ENCODE results near the gene DDX6. TPM values are rescaled to one million over a fixed set of nuclear protein-coding genes. Genes with fewer than 3 reads are reported as not detected.

The DDX6 gene
- total and polyA plus RNA-seq, 2 of the 8 experiments (the other 6 are each of a cell fraction or from before 2014, with no cell fraction given): 29.8 to 181 TPM

DNA sequence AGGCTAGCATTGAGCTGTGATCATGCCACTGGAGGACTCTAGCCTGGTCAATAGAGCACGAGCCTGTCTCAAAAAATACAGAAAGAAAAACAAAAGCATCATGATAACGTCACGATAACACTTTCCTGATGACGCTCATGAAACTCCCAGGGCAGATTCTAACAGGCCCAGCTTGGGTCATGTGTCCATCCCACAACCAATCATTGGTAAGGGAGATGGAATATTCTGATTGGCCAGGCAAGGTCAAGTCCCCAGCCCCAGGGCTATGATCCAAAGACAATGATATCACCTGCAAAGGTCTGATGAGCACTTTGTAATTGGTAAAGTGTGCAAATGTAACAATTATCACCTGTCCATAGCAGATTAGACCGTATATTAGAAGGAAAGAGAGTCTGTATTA is 21.5 kb upstream of the DDX6 start:
- Histone ChIP-seq H3K18ac (ENCODE audit: extremely low read depth, low read length) (no peak overlapping the region), H2BK120ac (replicated peaks; ENCODE audit: low read depth, low read length) (no peak overlapping the region), H4K20me1 (replicated peaks in 1 of 2; ENCODE audit: control insufficient read depth in 1 of 2, insufficient read depth in 2 of 2, low read length in 2 of 2) (no peaks in the 10 kb centered on the region), H4K5ac (ENCODE audit: insufficient read length, low read depth, low read length) (no peak overlapping the region), H3K36me3 (ENCODE audit: control insufficient read depth in 2 of 4, insufficient read depth in 4 of 4, low read length in 3 of 4) (no peaks in the 10 kb centered on the region), H3K9ac (replicated peaks in 1 of 4; ENCODE audit: extremely low read depth in 1 of 4, low read depth in 3 of 4, low read length in 3 of 4) (no peak overlapping the region), H3K4me1 (replicated peaks in 1 of 4; ENCODE audit: control insufficient read depth in 3 of 4, insufficient read depth in 4 of 4, low read length in 3 of 4) (no peaks in the 10 kb centered on the region), H3K23ac (ENCODE audit: insufficient read length) (no peak overlapping the region), H3K79me1 (ENCODE audit: low read depth, low read length) (no peaks in the 10 kb centered on the region), H3K23me2 (ENCODE audit: low read depth, low read length) (no peaks in the 10 kb centered on the region), H4K8ac (ENCODE audit: extremely low read depth, insufficient read depth, low read length) (no peak overlapping the region), H2AFZ (ENCODE audit: low read length) (no peak overlapping the region), H3K4me3 (ENCODE audit: extremely low read depth in 1 of 4, insufficient read depth in 2 of 4, low read depth in 3 of 4, low read length in 4 of 4) (no peak overlapping the region), H2BK15ac (ENCODE audit: low read length) (no peak overlapping the region), H4K91ac (replicated peaks; ENCODE audit: insufficient read length, low read length) (no peak overlapping the region), H2BK5ac (ENCODE audit: low read depth, low read length) (no peak overlapping the region), H3K27me3 (replicated peaks in 1 of 4; ENCODE audit: control insufficient read depth in 3 of 4, extremely low read depth in 1 of 4, insufficient read depth in 3 of 4, low read length in 3 of 4) (no peaks in the 10 kb centered on the region), H3K14ac (ENCODE audit: insufficient read length) (no peak overlapping the region), H2BK12ac (ENCODE audit: low read depth, low read length) (no peak overlapping the region), H3K27ac (ENCODE audit: low read depth, low read length) (no peak overlapping the region), H3K79me2 (ENCODE audit: control insufficient read depth in 1 of 2, insufficient read depth in 2 of 2, low read length in 2 of 2) (no peaks in the 10 kb centered on the region), H3K4ac (replicated peaks; ENCODE audit: insufficient read length, low read depth, low read length) (no peak overlapping the region), H3K9me3 (ENCODE audit: insufficient read depth in 2 of 2, low read depth in 1 of 2, low read length in 1 of 2) (no peaks in the 10 kb centered on the region), H3K4me2 (ENCODE audit: insufficient read depth in 1 of 2, low read depth in 2 of 2, low read length in 2 of 2) (no peak overlapping the region), H2AK5ac (ENCODE audit: low read depth, low read length) (no peak overlapping the region), H3K56ac (replicated peaks; ENCODE audit: insufficient read length, low read depth, low read length) (no peak overlapping the region), H2BK20ac (ENCODE audit: low read length) (no peak overlapping the region)
- CTCF ChIA-PET (ENCODE audit: partially characterized antibody): no interaction called here
- WGBS, 2 experiments (ENCODE audit: extremely low coverage in 1 of 2, insufficient coverage in 1 of 2, insufficient read length in 1 of 2, insufficient replicate concordance in 2 of 2, low coverage in 1 of 2, low lambda C conversion rate in 2 of 2, missing lambda C conversion rate in 1 of 2): 68% methylated on average over 4 of the region's 5 CpGs; no CpG with 5 or more reads in 1 of the 2 experiments
- no peak for DNase-seq (ENCODE audit: low read depth in 1 of 2, low spot score in 2 of 2)
- POLR2A ChIA-PET (ENCODE audit: partially characterized antibody): no interaction called here
- FAIRE-seq: no peak
- TF ChIP-seq CTBP2 (IDR thresholded peaks at IDR 0.05; ENCODE audit: borderline replicate concordance, insufficient read depth, insufficient read length, low read length) (no peak), POU5F1 (IDR thresholded peaks at IDR 0.05; ENCODE audit: low read depth, low read length) (no peak), ASH2L (IDR thresholded peaks at IDR 0.05; ENCODE audit: low read length) (no peak), EZH2 (IDR thresholded peaks at IDR 0.05; ENCODE audit: low read depth, low read length, severe bottlenecking) (no peak)
